ENCODE measurements around the gene PTRH2.

The PTRH2 gene

GRCh38 chr17:59651346-59651745 lies 55.9 kb downstream of the PTRH2 start:
- no peaks in the 10 kb centered on the region for H3K9me2 ChIP-seq (replicated peaks; ENCODE audit: insufficient read depth, low read length)
- H3K4me2 ChIP-seq (ENCODE audit: low read depth, low read length), result no peak overlapping the region
- peaks cover 84% of the 10 kb centered on the region for H3K79me2 ChIP-seq (ENCODE audit: low read length)
- H3K4me1 ChIP-seq (ENCODE audit: low read length), result no peaks in the 10 kb centered on the region
- peaks cover 16% of the 10 kb centered on the region; the same call in 1 of the 2 replicates for H3K36me3 ChIP-seq (replicated peaks; ENCODE audit: insufficient read depth, low read length)
- TF ChIP-seq CTCF (IDR thresholded peaks at IDR 0.05; ENCODE audit: low read length) (no peak), EZH2 (optimal IDR thresholded peaks at IDR 0.05; ENCODE audit: low read depth, low read length) (no peak), EZH2phosphoT487 (IDR thresholded peaks at IDR 0.05; ENCODE audit: low read length) (no peak)
- H2AFZ ChIP-seq (ENCODE audit: low read length), result no peak overlapping the region
- no peak overlapping the region for H3K4me3 ChIP-seq (ENCODE audit: low read length)
- H3F3A ChIP-seq (ENCODE audit: insufficient read depth, low read length), result no peaks in the 10 kb centered on the region
- no peaks in the 10 kb centered on the region for H3K9me3 ChIP-seq (replicated peaks; ENCODE audit: insufficient read depth, low read length)
- peaks cover 24% of the 10 kb centered on the region for H4K20me1 ChIP-seq (ENCODE audit: insufficient read depth, low read length)
- no peak overlapping the region for H3K27ac ChIP-seq (ENCODE audit: low read length)
- H3K9ac ChIP-seq (ENCODE audit: low read length), result no peak overlapping the region
- DNase-seq, result no peak
- no peaks in the 10 kb centered on the region for H3K27me3 ChIP-seq (replicated peaks; ENCODE audit: insufficient read depth, low read length)

GRCh38 chr17:59650642-59651041 lies 56.6 kb downstream of the PTRH2 start:
- Histone ChIP-seq H3K36me3 (replicated peaks; ENCODE audit: insufficient read depth, low read length) (peaks cover 16% of the 10 kb centered on the region; the same call in 1 of the 2 replicates), H3K4me2 (ENCODE audit: low read depth, low read length) (no peak overlapping the region), H3K9ac (ENCODE audit: low read length) (no peak overlapping the region), H4K20me1 (ENCODE audit: insufficient read depth, low read length) (peaks cover 31% of the 10 kb centered on the region), H3K4me3 (ENCODE audit: low read length) (no peak overlapping the region), H3K4me1 (ENCODE audit: low read length) (no peaks in the 10 kb centered on the region), H2AFZ (ENCODE audit: low read length) (no peak overlapping the region), H3K79me2 (ENCODE audit: low read length) (peaks cover 85% of the 10 kb centered on the region), H3K9me3 (replicated peaks; ENCODE audit: insufficient read depth, low read length) (no peaks in the 10 kb centered on the region), H3K9me2 (replicated peaks; ENCODE audit: insufficient read depth, low read length) (no peaks in the 10 kb centered on the region), H3K27me3 (replicated peaks; ENCODE audit: insufficient read depth, low read length) (no peaks in the 10 kb centered on the region), H3F3A (ENCODE audit: insufficient read depth, low read length) (no peaks in the 10 kb centered on the region), H3K27ac (ENCODE audit: low read length) (no peak overlapping the region)
- no peak for TF ChIP-seq EZH2phosphoT487 (IDR thresholded peaks at IDR 0.05; ENCODE audit: low read length)
- no peak for TF ChIP-seq CTCF (IDR thresholded peaks at IDR 0.05; ENCODE audit: low read length)
- no peak for TF ChIP-seq EZH2 (optimal IDR thresholded peaks at IDR 0.05; ENCODE audit: low read depth, low read length)
- no peak for DNase-seq

GRCh38 chr17:59649886-59650285 lies 57.3 kb downstream of the PTRH2 start:
- Histone ChIP-seq H3K79me2 (ENCODE audit: low read length) (peaks cover 87% of the 10 kb centered on the region), H3F3A (ENCODE audit: insufficient read depth, low read length) (no peaks in the 10 kb centered on the region), H3K9me3 (replicated peaks; ENCODE audit: insufficient read depth, low read length) (no peaks in the 10 kb centered on the region), H3K9ac (ENCODE audit: low read length) (no peak overlapping the region), H2AFZ (ENCODE audit: low read length) (no peak overlapping the region), H3K36me3 (replicated peaks; ENCODE audit: insufficient read depth, low read length) (peaks cover 21% of the 10 kb centered on the region; the same call in 1 of the 2 replicates), H3K27ac (ENCODE audit: low read length) (no peak overlapping the region), H3K27me3 (replicated peaks; ENCODE audit: insufficient read depth, low read length) (no peaks in the 10 kb centered on the region), H3K4me3 (ENCODE audit: low read length) (no peak overlapping the region), H3K4me1 (ENCODE audit: low read length) (no peaks in the 10 kb centered on the region), H3K4me2 (ENCODE audit: low read depth, low read length) (no peak overlapping the region), H4K20me1 (ENCODE audit: insufficient read depth, low read length) (peaks cover 38% of the 10 kb centered on the region), H3K9me2 (replicated peaks; ENCODE audit: insufficient read depth, low read length) (no peaks in the 10 kb centered on the region)
- no peak for TF ChIP-seq EZH2 (optimal IDR thresholded peaks at IDR 0.05; ENCODE audit: low read depth, low read length)
- no peak for TF ChIP-seq CTCF (IDR thresholded peaks at IDR 0.05; ENCODE audit: low read length)
- TF ChIP-seq EZH2phosphoT487 (IDR thresholded peaks at IDR 0.05; ENCODE audit: low read length), result no peak
- no peak for DNase-seq
